Medulla oblongata (tissue), 1 donor: Measurements from ENCODE around the gene DEDD.
A peak's percentile ranks its signal among the peaks of the same experiment; 100 is the strongest.

ENCODE experiments used
- DNase-seq: peaks from one replicate; pipeline ENCODE4 v3.0.0-alpha.2; 2015; ENCODE audit errors: extremely low spot score

The DEDD gene

GRCh38 chr1:161073474-161074121 is 58.9 kb downstream of the DEDD start:
- no peak for DNase-seq

DNA sequence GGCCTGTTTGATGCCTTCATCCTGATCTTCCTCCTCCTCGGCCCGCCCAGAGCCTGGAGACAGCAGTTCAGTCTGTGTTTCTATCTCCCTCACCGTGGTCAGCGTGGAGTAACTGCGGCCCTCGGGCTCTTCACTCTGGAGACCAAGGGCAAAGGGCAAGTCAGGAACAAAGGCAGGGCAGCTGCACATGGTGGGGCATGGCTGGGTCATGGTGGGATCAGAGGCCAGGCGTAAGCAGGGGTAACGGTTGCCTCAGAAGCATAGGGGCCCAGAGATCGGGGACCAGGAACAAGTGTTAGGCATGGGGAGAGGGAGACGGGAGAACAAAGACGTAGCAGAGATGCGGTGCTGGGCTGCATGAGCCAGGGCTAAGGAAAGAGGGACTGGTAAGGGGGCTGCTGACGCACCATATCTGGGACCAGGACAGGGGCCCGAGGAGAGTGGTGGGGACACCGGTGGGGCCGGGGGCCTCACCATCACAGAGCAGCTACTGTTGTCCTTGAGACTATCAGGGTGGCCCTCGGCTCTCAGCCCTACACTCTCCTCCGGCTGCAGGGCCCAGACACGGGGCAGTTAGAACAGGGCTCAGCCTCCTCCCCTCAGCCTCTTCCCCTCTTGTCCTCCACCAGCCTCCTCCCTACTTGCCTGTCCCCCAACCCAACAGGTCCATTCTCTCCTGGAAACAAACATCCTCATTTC is 59.6 kb downstream of the DEDD start:
- DNase-seq: no peak

DNA sequence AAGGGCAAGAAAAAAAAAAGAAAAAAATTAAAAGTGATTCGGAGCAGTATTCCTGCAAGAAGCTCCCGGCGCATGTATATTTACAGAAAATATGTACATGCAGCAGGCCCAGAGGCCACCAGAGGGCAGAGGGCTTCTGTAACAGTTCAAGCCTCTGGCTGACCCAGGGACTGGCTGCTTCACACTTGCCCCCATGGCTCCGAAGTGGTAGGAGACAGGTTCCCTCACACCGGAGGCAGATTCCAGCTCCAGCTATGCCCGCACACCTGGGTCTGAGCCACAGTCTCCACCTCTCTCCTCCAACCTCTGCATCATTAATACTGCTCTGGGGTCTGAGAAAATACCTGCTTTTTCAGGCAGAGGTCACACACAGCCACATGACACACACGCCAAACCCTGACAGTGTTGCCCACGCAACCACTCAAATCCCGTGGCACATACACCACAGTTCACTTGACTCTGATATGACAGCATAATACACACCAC is 60.5 kb downstream of the DEDD start:
- peak; percentile 40 for DNase-seq
